Osteocyte (in vitro differentiated cells): Measurements from ENCODE around the gene TYW5. TPM values are rescaled to one million over a fixed set of nuclear protein-coding genes. Genes with fewer than 3 reads are reported as not detected.
"Not testable (repeated sequence)": the region's sequence is repeated elsewhere in the genome, so short reads cannot be mapped to it uniquely, and the experiment has no call there.

Experiments
- DNase-seq: peaks from one replicate; pipeline ENCODE4 v3.0.0; 2021; ENCODE audit warnings: mixed read lengths; ENCODE audit not compliant: unreplicated experiment; ENCODE audit errors: extremely low spot score
- H3K27ac Mint-ChIP-seq: one replicate; pipeline ENCODE4 v1.8.0; 2021; ENCODE audit warnings: mild to moderate bottlenecking, mixed read lengths; ENCODE audit not compliant: unreplicated experiment
- H3K27me3 Mint-ChIP-seq: one replicate; pipeline ENCODE4 v1.8.0; 2021; ENCODE audit warnings: mixed read lengths; ENCODE audit not compliant: unreplicated experiment
- H3K36me3 Mint-ChIP-seq: one replicate; pipeline ENCODE4 v1.8.0; 2021; ENCODE audit warnings: mixed read lengths; ENCODE audit not compliant: unreplicated experiment
- H3K4me1 Mint-ChIP-seq: one replicate; pipeline ENCODE4 v1.8.0; 2021; ENCODE audit warnings: mixed read lengths; ENCODE audit not compliant: unreplicated experiment
- H3K4me3 Mint-ChIP-seq: one replicate; pipeline ENCODE4 v1.8.0; 2021; ENCODE audit warnings: mild to moderate bottlenecking, moderate library complexity, mixed read lengths; ENCODE audit not compliant: unreplicated experiment
- H3K9me3 Mint-ChIP-seq: one replicate; pipeline ENCODE4 v1.8.0; 2021; ENCODE audit warnings: mixed read lengths; ENCODE audit not compliant: unreplicated experiment
- CTCF ChIP-seq: fragments of 200-600 bp; sonication (generic); IDR thresholded peaks from 2 replicates; pipeline ENCODE4 v1.5.0; 2021; ENCODE audit warnings: antibody characterized with exemption, mild to moderate bottlenecking, moderate library complexity
- total RNA-seq: library from RNA; stranded (reverse); gene quantifications from 2 replicates; pipeline ENCODE4 v1.2.1, GENCODE V29; 2021

TYW5 gene
- total RNA-seq, 1 donor from 2014 or later: 7.9 TPM

GRCh38 chr2:199922856-199923255 lies 32.4 kb downstream of the TYW5 start:
- H3K27me3 Mint-ChIP-seq: no peaks in the 10 kb centered on the region
- peaks cover 15% of the 10 kb centered on the region for H3K4me1 Mint-ChIP-seq
- H3K36me3 Mint-ChIP-seq: peaks cover 24% of the 10 kb centered on the region
- no peak for DNase-seq
- H3K4me3 Mint-ChIP-seq: no peak overlapping the region
- no peaks in the 10 kb centered on the region for H3K9me3 Mint-ChIP-seq
- no peak for TF ChIP-seq CTCF
- H3K27ac Mint-ChIP-seq: peak overlapping the region; percentile 75

- Mint-ChIP-seq H3K9me3 (no peaks in the 10 kb centered on the region), H3K4me1 (peaks cover 21% of the 10 kb centered on the region), H3K4me3 (no peak overlapping the region), H3K27ac (no peak overlapping the region), H3K36me3 (peaks cover 25% of the 10 kb centered on the region), H3K27me3 (no peaks in the 10 kb centered on the region)
- TF ChIP-seq CTCF: no peak
- DNase-seq: no peak
These were observed 38.3 kb downstream of the TYW5 start for GRCh38 chr2:199916980-199917379.

- no peak for TF ChIP-seq CTCF
- Mint-ChIP-seq H3K4me3 (no peak overlapping the region), H3K4me1 (peaks cover 32% of the 10 kb centered on the region), H3K27me3 (no peaks in the 10 kb centered on the region), H3K9me3 (no peaks in the 10 kb centered on the region), H3K36me3 (peaks cover 24% of the 10 kb centered on the region), H3K27ac (peak overlapping the region; percentile 11)
- DNase-seq: no peak
These were observed 40.8 kb downstream of the TYW5 start for GRCh38 chr2:199914372-199914958.

GRCh38 chr2:199912553-199913114 lies 42.7 kb downstream of the TYW5 start:
- H3K36me3 Mint-ChIP-seq: peaks cover 14% of the 10 kb centered on the region
- not testable (repeated sequence) for H3K27me3 Mint-ChIP-seq, DNase-seq, H3K9me3 Mint-ChIP-seq
- H3K4me3 Mint-ChIP-seq: peak overlapping the region; percentile 89
- H3K27ac Mint-ChIP-seq: peak overlapping the region; percentile 27
- H3K4me1 Mint-ChIP-seq: peaks cover 32% of the 10 kb centered on the region

- Mint-ChIP-seq H3K27me3 (no peaks in the 10 kb centered on the region), H3K9me3 (no peaks in the 10 kb centered on the region), H3K4me1 (peaks cover 32% of the 10 kb centered on the region), H3K4me3 (peak overlapping the region; percentile 89), H3K36me3 (peaks cover 6% of the 10 kb centered on the region), H3K27ac (peak overlapping the region; percentile 93)
- no peak for TF ChIP-seq CTCF
- no peak for DNase-seq
These were observed 43.5 kb downstream of the TYW5 start for GRCh38 chr2:199911877-199912161.
